Body of pancreas (tissue), 4 donors: Measurements from ENCODE around the gene ITPK1.

Experiments used
- POLR2A ChIP-seq, 3 donors: fragments of 450-650 bp; IDR thresholded peaks; one replicate each; pipeline ENCODE4 v1.6.1; 2016; ENCODE audit warnings: antibody characterized with exemption in 3 of 3, mild to moderate bottlenecking in 2 of 3
- TF ChIP-seq, protein P1 (sequence below), 7 experiments: fragments of 450-650 bp in 4 of 7; fragments of 200-600 bp in 3 of 7; sonication (generic) in 3 of 7; IDR thresholded peaks; one replicate each; pipeline ENCODE4 v1.5.1; 2016 to 2019; ENCODE audit warnings: antibody characterized with exemption in 7 of 7

DNA sequence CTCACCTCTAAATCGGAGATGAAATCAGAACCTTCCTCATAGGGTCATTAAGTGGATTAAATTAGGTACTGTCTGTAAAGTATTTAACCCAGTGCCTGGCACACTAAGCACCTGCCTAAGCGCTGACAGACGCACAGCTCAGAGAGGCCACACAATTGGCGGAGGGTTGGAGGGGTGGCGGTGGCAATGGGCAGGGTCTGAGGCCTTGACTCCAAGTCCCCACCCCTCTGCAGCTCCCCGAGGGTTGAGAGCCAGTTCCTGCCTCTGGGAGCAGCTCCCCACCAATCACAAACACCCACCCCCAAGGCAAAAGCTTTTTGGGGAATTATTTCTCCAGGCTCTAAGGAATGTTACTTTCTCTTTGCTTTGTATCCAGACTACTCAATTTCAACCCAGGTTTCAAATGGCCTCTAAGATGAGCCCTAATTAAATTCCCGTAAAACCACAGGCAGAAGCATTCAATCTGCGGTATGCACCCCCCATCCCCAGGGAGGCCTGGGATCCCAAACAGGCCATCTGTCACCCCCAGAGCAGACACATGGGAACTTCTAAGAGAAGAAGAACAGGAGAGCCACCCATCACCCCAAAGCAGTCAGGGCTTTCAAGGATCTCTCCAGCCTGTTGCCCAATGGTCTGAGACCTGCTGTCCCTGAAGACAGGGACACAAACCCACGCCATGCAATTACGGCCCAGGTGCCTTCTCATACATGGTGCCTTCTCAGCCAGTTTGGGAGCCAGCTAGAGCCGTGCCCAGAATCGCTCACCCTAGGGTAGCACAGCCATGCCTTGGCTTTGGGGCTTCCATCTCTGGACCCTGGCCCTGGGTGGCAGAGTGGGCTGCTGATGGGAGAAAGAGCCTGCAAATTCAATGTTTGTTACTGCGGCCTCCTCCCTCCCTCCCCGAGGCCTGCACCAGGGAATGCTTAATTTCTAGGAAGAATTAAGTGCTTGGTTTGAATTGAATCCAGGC, 126.7 kb downstream of the ITPK1 start:
- TF ChIP-seq, protein P1, sequence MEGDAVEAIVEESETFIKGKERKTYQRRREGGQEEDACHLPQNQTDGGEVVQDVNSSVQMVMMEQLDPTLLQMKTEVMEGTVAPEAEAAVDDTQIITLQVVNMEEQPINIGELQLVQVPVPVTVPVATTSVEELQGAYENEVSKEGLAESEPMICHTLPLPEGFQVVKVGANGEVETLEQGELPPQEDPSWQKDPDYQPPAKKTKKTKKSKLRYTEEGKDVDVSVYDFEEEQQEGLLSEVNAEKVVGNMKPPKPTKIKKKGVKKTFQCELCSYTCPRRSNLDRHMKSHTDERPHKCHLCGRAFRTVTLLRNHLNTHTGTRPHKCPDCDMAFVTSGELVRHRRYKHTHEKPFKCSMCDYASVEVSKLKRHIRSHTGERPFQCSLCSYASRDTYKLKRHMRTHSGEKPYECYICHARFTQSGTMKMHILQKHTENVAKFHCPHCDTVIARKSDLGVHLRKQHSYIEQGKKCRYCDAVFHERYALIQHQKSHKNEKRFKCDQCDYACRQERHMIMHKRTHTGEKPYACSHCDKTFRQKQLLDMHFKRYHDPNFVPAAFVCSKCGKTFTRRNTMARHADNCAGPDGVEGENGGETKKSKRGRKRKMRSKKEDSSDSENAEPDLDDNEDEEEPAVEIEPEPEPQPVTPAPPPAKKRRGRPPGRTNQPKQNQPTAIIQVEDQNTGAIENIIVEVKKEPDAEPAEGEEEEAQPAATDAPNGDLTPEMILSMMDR (IDR thresholded peaks at IDR 0.05) = no peak
- TF ChIP-seq POLR2A (IDR thresholded peaks at IDR 0.05) = no peak
